ENCODE data around the gene PLXNB3.

DNA sequence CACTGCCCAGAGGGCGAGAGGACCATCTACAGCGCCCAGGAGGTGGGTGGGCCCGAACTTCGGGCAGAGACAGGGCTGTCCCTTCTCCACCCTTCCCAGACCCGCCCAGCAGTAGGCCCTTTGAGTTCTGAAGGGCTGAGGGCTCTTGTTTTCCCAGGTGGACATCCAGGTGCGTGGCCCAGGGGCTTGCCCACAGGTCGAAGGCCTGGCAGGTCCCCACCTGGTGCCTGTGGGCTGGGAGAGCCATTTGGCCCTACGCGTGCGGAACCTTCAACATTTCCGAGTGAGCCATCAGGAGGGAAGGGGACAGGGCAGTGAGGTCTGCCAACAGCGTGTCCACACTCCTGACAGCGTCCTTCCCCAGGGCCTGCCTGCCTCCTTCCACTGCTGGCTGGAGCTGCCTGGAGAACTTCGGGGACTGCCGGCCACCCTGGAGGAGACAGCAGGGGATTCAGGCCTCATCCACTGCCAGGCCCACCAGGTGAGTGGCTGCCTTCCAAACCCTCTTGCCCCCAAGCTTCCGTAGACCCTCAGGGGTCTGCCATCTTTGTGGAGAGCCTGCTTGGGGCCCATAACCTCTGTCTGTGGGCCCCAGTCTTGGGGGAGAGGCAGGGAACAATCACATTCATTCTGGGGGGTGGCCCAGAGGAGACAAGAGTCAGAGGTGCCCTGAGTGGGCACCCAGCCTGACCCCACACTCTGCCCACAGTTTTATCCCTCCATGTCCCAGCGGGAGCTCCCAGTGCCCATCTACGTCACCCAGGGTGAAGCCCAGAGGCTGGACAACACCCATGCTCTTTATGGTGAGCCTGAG lies 6.8 kb downstream of the PLXNB3 start:
- TF ChIP-seq, protein P1, sequence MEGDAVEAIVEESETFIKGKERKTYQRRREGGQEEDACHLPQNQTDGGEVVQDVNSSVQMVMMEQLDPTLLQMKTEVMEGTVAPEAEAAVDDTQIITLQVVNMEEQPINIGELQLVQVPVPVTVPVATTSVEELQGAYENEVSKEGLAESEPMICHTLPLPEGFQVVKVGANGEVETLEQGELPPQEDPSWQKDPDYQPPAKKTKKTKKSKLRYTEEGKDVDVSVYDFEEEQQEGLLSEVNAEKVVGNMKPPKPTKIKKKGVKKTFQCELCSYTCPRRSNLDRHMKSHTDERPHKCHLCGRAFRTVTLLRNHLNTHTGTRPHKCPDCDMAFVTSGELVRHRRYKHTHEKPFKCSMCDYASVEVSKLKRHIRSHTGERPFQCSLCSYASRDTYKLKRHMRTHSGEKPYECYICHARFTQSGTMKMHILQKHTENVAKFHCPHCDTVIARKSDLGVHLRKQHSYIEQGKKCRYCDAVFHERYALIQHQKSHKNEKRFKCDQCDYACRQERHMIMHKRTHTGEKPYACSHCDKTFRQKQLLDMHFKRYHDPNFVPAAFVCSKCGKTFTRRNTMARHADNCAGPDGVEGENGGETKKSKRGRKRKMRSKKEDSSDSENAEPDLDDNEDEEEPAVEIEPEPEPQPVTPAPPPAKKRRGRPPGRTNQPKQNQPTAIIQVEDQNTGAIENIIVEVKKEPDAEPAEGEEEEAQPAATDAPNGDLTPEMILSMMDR (IDR thresholded peaks at IDR 0.05) = no peak
- no peak for TF ChIP-seq POLR2A (IDR thresholded peaks at IDR 0.05)

Data from adrenal gland (tissue), 5 donors.